ENCODE results near the gene ZCCHC2. TPM values are rescaled to one million over a fixed set of nuclear protein-coding genes. Genes with fewer than 3 reads are reported as not detected.

ZCCHC2 gene
- total RNA-seq (10 to 100 TPM; 14.4 to 23.5 (median 16.8) TPM), polyA plus RNA-seq (1 to 10 TPM; 4.4 to 9.2 (median 4.8) TPM)

DNA sequence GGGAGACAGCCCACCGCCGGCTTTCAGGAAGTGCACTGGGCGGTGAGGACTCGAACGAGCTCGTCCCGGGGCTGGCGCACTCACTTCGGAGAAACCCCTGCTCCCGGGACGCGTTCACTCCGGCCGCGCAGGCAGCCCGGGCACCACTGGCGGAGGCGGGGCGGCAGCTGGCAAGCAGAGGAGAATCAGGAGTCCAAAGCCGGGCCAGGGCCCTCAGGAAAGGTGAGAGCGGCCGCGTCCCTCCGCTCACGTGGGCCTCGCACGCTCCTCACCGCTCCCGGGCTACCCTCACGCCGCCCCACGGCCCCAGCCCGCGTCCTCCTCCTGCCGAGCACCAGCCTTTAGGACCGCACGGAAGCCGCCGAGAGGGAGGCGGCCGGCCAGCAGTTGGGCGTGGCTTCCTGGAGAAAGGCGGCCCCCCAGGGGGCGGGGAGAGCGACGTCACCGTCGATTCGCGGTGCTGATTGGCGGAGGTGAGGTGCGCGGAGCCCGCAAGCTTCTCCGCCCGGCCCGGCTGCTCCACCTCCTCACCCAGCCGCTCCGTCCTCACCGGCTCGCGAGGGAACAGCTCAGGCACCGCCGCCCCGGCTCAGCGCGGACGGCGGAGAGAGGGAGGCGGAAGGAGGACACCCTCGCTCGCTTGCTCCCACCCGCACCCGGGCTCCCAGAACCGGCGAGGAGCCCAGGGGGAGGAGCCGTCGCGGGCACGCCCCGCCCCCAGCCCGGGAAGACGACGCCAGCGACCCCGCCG is at the start of gene ZCCHC2:
Gene ZCCHC2 (plus strand): TSS at position 522 of the 751 bp plus-strand sequence. CDS start 400 bp downstream, outside the sequence.
- TF ChIP-seq, protein P1, sequence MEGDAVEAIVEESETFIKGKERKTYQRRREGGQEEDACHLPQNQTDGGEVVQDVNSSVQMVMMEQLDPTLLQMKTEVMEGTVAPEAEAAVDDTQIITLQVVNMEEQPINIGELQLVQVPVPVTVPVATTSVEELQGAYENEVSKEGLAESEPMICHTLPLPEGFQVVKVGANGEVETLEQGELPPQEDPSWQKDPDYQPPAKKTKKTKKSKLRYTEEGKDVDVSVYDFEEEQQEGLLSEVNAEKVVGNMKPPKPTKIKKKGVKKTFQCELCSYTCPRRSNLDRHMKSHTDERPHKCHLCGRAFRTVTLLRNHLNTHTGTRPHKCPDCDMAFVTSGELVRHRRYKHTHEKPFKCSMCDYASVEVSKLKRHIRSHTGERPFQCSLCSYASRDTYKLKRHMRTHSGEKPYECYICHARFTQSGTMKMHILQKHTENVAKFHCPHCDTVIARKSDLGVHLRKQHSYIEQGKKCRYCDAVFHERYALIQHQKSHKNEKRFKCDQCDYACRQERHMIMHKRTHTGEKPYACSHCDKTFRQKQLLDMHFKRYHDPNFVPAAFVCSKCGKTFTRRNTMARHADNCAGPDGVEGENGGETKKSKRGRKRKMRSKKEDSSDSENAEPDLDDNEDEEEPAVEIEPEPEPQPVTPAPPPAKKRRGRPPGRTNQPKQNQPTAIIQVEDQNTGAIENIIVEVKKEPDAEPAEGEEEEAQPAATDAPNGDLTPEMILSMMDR (IDR thresholded peaks at IDR 0.05): no peak
- TF ChIP-seq EP300 (IDR thresholded peaks at IDR 0.05): peak in 2 of 4 donors; percentile 3 to 57
- TF ChIP-seq POLR2AphosphoS5 (IDR thresholded peaks at IDR 0.05): peak; percentile 92 to 98 (median 94)
- TF ChIP-seq POLR2A (IDR thresholded peaks at IDR 0.05): peak; percentile 37 to 63
- Histone ChIP-seq H3K4me3 (peak within 1 kb of the TSS; percentile 80 to 96 (median 83)), H3K27me3 (no peaks in the 10 kb centered on the region), H3K36me3 (no peaks in the 10 kb centered on the region), H3K9me3 (no peaks in the 10 kb centered on the region), H3K4me1 (peaks cover 0 to 29% (median 19%) of the 10 kb centered on the region in 4 donors), H3K27ac (peak within 1 kb of the TSS; percentile 93 to 99 (median 98))
- WGBS, 2 donors: 0 to 1% methylated on average over 87 of the region's 87 CpGs
- peak; percentile 99 for DNase-seq
- intact Hi-C loops (cut with DNase I): loop anchor here (1.0 to 10.0 kb wide), 4 partner anchors 97 to 628 kb away; partner anchors contain the start of genes PIGN, RELCH and RNF152

DNA sequence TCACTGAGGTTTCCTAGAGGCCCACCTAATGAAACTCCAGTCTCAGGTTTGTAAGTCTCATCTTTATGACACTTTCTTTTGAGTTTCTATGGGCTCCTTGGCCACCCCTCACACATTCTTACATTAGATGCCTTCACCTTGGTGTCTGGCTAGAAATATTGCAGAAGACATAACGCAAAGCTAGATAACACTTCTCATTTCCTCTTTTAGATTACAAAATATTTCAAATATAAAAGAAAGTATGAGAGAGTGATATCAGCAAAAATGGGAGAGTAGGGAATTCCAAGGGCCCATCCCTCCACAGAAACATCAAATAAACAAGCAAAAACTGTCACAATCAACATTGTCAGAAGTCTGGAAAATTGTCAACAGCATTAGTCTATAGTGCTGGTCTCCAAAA is 43.3 kb upstream of the ZCCHC2 start:
- Histone ChIP-seq H3K36me3 (no peaks in the 10 kb centered on the region), H3K9me3 (peaks cover 0 to 9% (median 6%) of the 10 kb centered on the region in 4 donors), H3K4me3 (no peak overlapping the region), H3K4me1 (no peaks in the 10 kb centered on the region), H3K27ac (no peak overlapping the region), H3K27me3 (no peaks in the 10 kb centered on the region)
- 94 to 95% methylated on average over 1 of the region's 1 CpG for WGBS, 2 donors
- no peak for TF ChIP-seq POLR2A (IDR thresholded peaks at IDR 0.05)
- no peak for TF ChIP-seq EP300 (IDR thresholded peaks at IDR 0.05)
- TF ChIP-seq, protein P1 (IDR thresholded peaks at IDR 0.05): no peak
- TF ChIP-seq POLR2AphosphoS5 (IDR thresholded peaks at IDR 0.05): no peak
- DNase-seq: no peak
- intact Hi-C loops (cut with DNase I): no loop called here

DNA sequence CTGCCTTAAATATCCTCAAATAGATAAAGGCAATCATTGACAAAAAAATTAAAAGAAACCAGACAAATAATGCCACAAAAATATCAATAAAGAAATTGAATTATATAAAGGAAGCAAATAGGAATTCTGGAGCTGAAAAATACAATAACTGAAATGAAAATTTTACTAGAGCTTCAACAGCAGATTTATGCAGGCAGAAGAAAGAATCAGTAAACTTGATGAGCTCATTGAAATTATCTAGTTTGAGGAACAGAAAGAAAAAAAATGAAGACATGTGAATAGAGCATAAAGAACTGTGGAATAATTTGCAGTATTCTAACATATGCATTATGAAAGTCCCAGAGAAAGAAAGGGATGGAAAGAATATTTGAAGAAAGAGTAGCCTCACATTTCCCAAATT is 41.9 kb upstream of the ZCCHC2 start:
- no peak overlapping the region for H3K27ac ChIP-seq
- intact Hi-C loops (cut with DNase I): no loop called here

DNA sequence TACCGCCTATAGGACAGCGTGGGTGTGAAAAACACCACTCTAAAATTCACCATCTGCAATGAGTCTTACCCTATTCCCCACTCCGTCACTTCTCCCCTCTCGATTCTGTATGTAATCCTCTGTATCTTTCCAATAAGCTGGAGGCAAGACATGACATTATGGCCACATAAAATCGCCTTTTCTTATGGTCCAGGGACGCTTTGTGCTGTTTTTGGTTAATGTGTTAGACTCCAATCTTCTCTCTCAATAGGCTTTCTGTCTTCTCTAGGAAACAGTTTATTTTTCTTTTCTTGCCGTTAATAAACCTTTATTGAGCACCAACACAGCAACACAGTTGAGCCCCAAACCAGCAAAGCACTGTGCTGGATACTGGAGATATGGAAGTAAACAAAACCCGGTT is 37.9 kb upstream of the ZCCHC2 start:
- H3K27ac ChIP-seq: no peak overlapping the region
- H3K27me3 ChIP-seq: no peaks in the 10 kb centered on the region
- intact Hi-C loops (cut with DNase I): no loop called here
- WGBS, 2 donors: 77 to 78% methylated on average over 8 of the region's 8 CpGs
- no peak overlapping the region for H3K4me3 ChIP-seq
- TF ChIP-seq EP300 (IDR thresholded peaks at IDR 0.05): no peak
- TF ChIP-seq POLR2A (IDR thresholded peaks at IDR 0.05): no peak
- no peaks in the 10 kb centered on the region for H3K36me3 ChIP-seq
- no peak for DNase-seq
- H3K4me1 ChIP-seq: no peaks in the 10 kb centered on the region
- peaks cover 0 to 9% (median 6%) of the 10 kb centered on the region in 4 donors for H3K9me3 ChIP-seq

More for the DNA sequence above, 41.9 kb upstream of the ZCCHC2 start:
- Histone ChIP-seq H3K36me3 (no peaks in the 10 kb centered on the region), H3K4me3 (no peak overlapping the region), H3K4me1 (no peaks in the 10 kb centered on the region), H3K9me3 (peaks cover 0 to 9% (median 6%) of the 10 kb centered on the region in 4 donors), H3K27me3 (no peaks in the 10 kb centered on the region)
- DNase-seq: no peak
- TF ChIP-seq POLR2AphosphoS5 (IDR thresholded peaks at IDR 0.05) (no peak), POLR2A (IDR thresholded peaks at IDR 0.05) (no peak), EP300 (IDR thresholded peaks at IDR 0.05) (no peak)
- TF ChIP-seq, protein P1 (IDR thresholded peaks at IDR 0.05): no peak

DNA sequence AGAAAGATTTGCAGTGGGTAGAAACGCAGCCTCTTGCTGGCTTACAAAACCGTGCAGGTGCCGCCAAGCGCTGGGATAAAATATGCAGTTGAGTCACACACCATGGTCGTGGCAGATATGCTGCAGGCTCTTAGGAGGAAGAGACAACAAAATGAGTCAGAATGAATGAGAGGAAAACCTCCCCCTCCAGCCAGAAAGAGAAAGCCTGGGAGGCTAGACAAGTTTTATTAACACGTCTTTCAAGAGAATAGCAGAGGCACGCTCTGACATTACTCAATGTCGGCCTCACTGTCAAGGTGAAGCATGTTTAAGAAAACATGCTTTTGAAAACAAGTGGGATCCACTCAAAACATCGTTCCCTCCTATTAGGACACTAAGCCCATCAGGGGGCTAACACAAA is 37.1 kb upstream of the ZCCHC2 start:
- TF ChIP-seq, protein P1 (IDR thresholded peaks at IDR 0.05): no peak
- TF ChIP-seq EP300 (IDR thresholded peaks at IDR 0.05) (no peak), POLR2A (IDR thresholded peaks at IDR 0.05) (no peak), POLR2AphosphoS5 (IDR thresholded peaks at IDR 0.05) (no peak)
- Histone ChIP-seq H3K27ac (no peak overlapping the region), H3K36me3 (no peaks in the 10 kb centered on the region), H3K27me3 (no peaks in the 10 kb centered on the region), H3K4me3 (no peak overlapping the region), H3K9me3 (peaks cover 0 to 5% (median 1%) of the 10 kb centered on the region in 4 donors), H3K4me1 (no peaks in the 10 kb centered on the region)
- intact Hi-C loops (cut with DNase I): no loop called here
- WGBS, 2 donors: 31 to 56% methylated on average over 9 of the region's 9 CpGs
- no peak for DNase-seq

Data from sigmoid colon (tissue), 7 donors.